ENCODE results near the gene GGA2. TPM values are rescaled to one million over a fixed set of nuclear protein-coding genes. Genes with fewer than 3 reads are reported as not detected.

GGA2 gene
- total RNA-seq, 1 donor = 18.1 TPM

DNA sequence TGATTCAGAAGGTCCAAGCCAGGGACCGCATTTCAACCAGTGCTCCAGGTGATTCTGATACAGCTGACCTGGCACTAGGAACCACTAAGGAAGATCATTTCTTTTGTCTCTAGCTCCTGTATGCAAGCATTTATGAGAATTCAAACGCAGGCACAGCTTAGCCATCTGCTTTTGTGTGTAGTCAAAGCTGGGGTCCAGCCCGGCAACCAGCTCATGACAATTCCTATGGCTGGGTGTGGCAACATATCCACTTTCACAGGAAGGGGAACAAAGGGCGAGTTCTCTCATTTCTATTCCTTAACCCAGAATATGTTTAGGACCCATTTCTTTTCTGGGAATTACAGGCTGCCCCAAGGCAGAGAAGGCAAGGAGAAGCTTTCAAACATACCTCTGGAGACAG, 30.0 kb downstream of the GGA2 start:
- TF ChIP-seq, protein P1, sequence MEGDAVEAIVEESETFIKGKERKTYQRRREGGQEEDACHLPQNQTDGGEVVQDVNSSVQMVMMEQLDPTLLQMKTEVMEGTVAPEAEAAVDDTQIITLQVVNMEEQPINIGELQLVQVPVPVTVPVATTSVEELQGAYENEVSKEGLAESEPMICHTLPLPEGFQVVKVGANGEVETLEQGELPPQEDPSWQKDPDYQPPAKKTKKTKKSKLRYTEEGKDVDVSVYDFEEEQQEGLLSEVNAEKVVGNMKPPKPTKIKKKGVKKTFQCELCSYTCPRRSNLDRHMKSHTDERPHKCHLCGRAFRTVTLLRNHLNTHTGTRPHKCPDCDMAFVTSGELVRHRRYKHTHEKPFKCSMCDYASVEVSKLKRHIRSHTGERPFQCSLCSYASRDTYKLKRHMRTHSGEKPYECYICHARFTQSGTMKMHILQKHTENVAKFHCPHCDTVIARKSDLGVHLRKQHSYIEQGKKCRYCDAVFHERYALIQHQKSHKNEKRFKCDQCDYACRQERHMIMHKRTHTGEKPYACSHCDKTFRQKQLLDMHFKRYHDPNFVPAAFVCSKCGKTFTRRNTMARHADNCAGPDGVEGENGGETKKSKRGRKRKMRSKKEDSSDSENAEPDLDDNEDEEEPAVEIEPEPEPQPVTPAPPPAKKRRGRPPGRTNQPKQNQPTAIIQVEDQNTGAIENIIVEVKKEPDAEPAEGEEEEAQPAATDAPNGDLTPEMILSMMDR (IDR thresholded peaks at IDR 0.05; ENCODE audit: extremely low read depth, low read depth, low read length) = no peak
- H3K4me3 ChIP-seq (ENCODE audit: insufficient read depth, low read length) = no peak overlapping the region
- H3K79me2 ChIP-seq (ENCODE audit: insufficient read depth, low read length) = no peaks in the 10 kb centered on the region
- H3K4me2 ChIP-seq (ENCODE audit: insufficient read depth, low read length) = no peak overlapping the region
- peaks cover 2% of the 10 kb centered on the region for H4K20me1 ChIP-seq (ENCODE audit: insufficient read depth, low read length)
- peaks cover 54% of the 10 kb centered on the region for H3K36me3 ChIP-seq (ENCODE audit: insufficient read depth, low read length)
- H2AFZ ChIP-seq (ENCODE audit: low read length) = no peak overlapping the region
- no peaks in the 10 kb centered on the region for H3K9me3 ChIP-seq (ENCODE audit: low read depth, low read length)
- no peaks in the 10 kb centered on the region for H3K27me3 ChIP-seq (ENCODE audit: insufficient read depth, low read length)
- H3K4me1 ChIP-seq (ENCODE audit: insufficient read depth, low read length) = no peaks in the 10 kb centered on the region
- no peak overlapping the region for H3K27ac ChIP-seq (ENCODE audit: low read depth, low read length)
- DNase-seq (ENCODE audit: insufficient read length, low spot score, missing footprints) = no peak

DNA sequence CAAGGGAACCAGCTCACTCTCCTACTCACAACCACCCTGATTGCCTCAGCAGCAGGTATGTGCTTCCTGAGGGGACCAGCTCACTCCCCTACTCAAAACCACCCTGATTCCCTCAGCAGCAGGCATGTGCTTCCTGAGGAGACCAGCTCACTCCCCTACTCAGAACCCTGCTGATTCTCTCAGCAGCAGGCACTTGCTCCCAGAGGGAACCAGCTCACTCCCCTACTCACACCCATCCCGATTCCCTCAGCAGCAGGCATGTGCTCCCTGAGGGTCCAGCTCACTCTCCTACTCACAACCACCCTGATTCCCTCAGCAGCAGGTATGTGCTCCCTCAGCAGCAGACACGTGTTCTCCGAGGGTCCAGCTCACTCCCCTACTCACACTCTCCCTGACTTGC, 31.2 kb downstream of the GGA2 start:
- Histone ChIP-seq H4K20me1 (ENCODE audit: insufficient read depth, low read length) (peaks cover 2% of the 10 kb centered on the region), H3K27me3 (ENCODE audit: insufficient read depth, low read length) (no peaks in the 10 kb centered on the region), H3K4me3 (ENCODE audit: insufficient read depth, low read length) (no peak overlapping the region), H3K27ac (ENCODE audit: low read depth, low read length) (no peak overlapping the region), H2AFZ (ENCODE audit: low read length) (no peak overlapping the region), H3K9me3 (ENCODE audit: low read depth, low read length) (no peaks in the 10 kb centered on the region), H3K36me3 (ENCODE audit: insufficient read depth, low read length) (peaks cover 51% of the 10 kb centered on the region), H3K4me2 (ENCODE audit: insufficient read depth, low read length) (no peak overlapping the region), H3K4me1 (ENCODE audit: insufficient read depth, low read length) (no peaks in the 10 kb centered on the region), H3K79me2 (ENCODE audit: insufficient read depth, low read length) (no peaks in the 10 kb centered on the region)
- no peak for DNase-seq (ENCODE audit: insufficient read length, low spot score, missing footprints)
- TF ChIP-seq, protein P1 (IDR thresholded peaks at IDR 0.05; ENCODE audit: extremely low read depth, low read depth, low read length) = no peak

DNA sequence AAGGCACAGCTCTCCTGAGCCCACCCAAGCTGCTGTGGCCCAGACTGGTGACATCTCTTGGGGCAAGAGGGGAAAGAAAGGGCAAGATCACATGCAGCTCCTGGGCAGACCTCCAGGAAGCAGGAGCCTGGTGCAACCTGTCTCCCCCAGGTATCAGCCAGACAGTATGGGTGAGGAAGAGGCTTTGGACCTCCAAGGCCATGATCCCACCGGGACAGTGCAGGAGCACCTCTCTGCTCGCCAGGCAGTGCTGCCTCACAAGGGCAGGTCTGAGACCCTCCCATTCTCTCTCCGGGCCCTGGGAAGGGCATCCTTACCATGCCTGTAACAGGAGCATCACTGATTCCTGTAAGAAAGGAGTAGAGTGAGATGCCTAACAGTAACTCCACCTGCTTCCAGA, 31.7 kb downstream of the GGA2 start:
- H3K9me3 ChIP-seq (ENCODE audit: low read depth, low read length) = no peaks in the 10 kb centered on the region
- H2AFZ ChIP-seq (ENCODE audit: low read length) = no peak overlapping the region
- peaks cover 2% of the 10 kb centered on the region for H4K20me1 ChIP-seq (ENCODE audit: insufficient read depth, low read length)
- peaks cover 51% of the 10 kb centered on the region for H3K36me3 ChIP-seq (ENCODE audit: insufficient read depth, low read length)
- no peaks in the 10 kb centered on the region for H3K27me3 ChIP-seq (ENCODE audit: insufficient read depth, low read length)
- no peaks in the 10 kb centered on the region for H3K79me2 ChIP-seq (ENCODE audit: insufficient read depth, low read length)
- no peak overlapping the region for H3K4me2 ChIP-seq (ENCODE audit: insufficient read depth, low read length)
- no peak overlapping the region for H3K27ac ChIP-seq (ENCODE audit: low read depth, low read length)
- H3K4me3 ChIP-seq (ENCODE audit: insufficient read depth, low read length) = no peak overlapping the region
- DNase-seq (ENCODE audit: insufficient read length, low spot score, missing footprints) = no peak
- TF ChIP-seq, protein P1 (IDR thresholded peaks at IDR 0.05; ENCODE audit: extremely low read depth, low read depth, low read length) = no peak
- H3K4me1 ChIP-seq (ENCODE audit: insufficient read depth, low read length) = no peaks in the 10 kb centered on the region

DNA sequence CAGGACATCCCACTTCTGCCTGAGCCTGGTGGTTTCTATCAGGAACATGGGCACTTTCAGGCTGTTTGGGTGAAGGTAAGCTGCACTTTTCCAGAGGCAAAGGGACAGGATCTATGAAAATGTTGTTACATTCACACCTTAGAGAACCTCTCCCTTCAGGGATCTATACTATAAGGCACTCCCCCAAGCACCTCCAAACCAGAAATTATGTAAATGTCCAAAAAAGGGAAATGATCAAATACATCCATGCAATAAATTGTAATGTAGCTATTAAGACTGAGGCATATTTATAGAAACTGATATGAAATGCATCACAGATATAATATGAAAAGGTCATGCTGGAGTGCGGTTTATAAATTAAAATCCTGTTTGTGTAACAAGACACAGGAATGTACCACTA, 34.0 kb downstream of the GGA2 start:
- Histone ChIP-seq H3K4me1 (ENCODE audit: insufficient read depth, low read length) (no peaks in the 10 kb centered on the region), H2AFZ (ENCODE audit: low read length) (no peak overlapping the region), H3K79me2 (ENCODE audit: insufficient read depth, low read length) (no peaks in the 10 kb centered on the region), H3K9me3 (ENCODE audit: low read depth, low read length) (no peaks in the 10 kb centered on the region), H4K20me1 (ENCODE audit: insufficient read depth, low read length) (peaks cover 2% of the 10 kb centered on the region), H3K4me2 (ENCODE audit: insufficient read depth, low read length) (no peak overlapping the region), H3K4me3 (ENCODE audit: insufficient read depth, low read length) (no peak overlapping the region), H3K27ac (ENCODE audit: low read depth, low read length) (no peak overlapping the region), H3K27me3 (ENCODE audit: insufficient read depth, low read length) (no peaks in the 10 kb centered on the region), H3K36me3 (ENCODE audit: insufficient read depth, low read length) (peaks cover 35% of the 10 kb centered on the region)
- no peak for DNase-seq (ENCODE audit: insufficient read length, low spot score, missing footprints)
- TF ChIP-seq, protein P1 (IDR thresholded peaks at IDR 0.05; ENCODE audit: extremely low read depth, low read depth, low read length) = no peak

Data from osteoblast (primary cell).